SJCRH30 (cell line): ENCODE results near the gene JMY. TPM values are rescaled to one million over a fixed set of nuclear protein-coding genes. Genes with fewer than 3 reads are reported as not detected.
A peak's percentile ranks its signal among the peaks of the same experiment; 100 is the strongest.

Experiments
- DNase-seq, 2 experiments: peaks; one replicate each; pipeline ENCODE4 v3.0.0-alpha.2; 2015 to 2020
- H3K27ac ChIP-seq: fragments of 250-450 bp; sonication (Bioruptor Pico); 2 replicates; pipeline ENCODE4 v1.5.1; 2020; ENCODE audit warnings: mild to moderate bottlenecking, moderate library complexity
- H3K27me3 ChIP-seq: fragments of 250-450 bp; sonication (Bioruptor Pico); 2 replicates; pipeline ENCODE4 v1.5.1; 2020; ENCODE audit warnings: mild to moderate bottlenecking, moderate library complexity
- H3K36me3 ChIP-seq: fragments of 250-450 bp; sonication (Bioruptor Pico); 2 replicates; pipeline ENCODE4 v1.5.1; 2020; ENCODE audit warnings: mild to moderate bottlenecking, moderate library complexity
- H3K4me1 ChIP-seq: fragments of 250-450 bp; sonication (Bioruptor Pico); 2 replicates; pipeline ENCODE4 v1.5.1; 2020; ENCODE audit warnings: mild to moderate bottlenecking, moderate library complexity
- H3K4me3 ChIP-seq: fragments of 250-450 bp; sonication (Bioruptor Pico); 2 replicates; pipeline ENCODE4 v1.5.1; 2020; ENCODE audit warnings: mild to moderate bottlenecking, moderate library complexity
- H3K9me3 ChIP-seq: fragments of 250-450 bp; sonication (Bioruptor Pico); replicated peaks from 2 replicates; pipeline ENCODE4 v1.5.1; 2020; ENCODE audit warnings: mild to moderate bottlenecking, moderate library complexity
- total RNA-seq: library from RNA; depleted of rRNA; stranded (reverse); fragments of >200 nt; shearing (Covaris generic); gene quantifications from 2 replicates; pipeline ENCODE4 v1.2.3, GENCODE V29; 2014

Gene JMY
- total RNA-seq, 1 experiment from 2014 or later: 11.9 TPM

- H3K36me3 ChIP-seq: no peaks in the 10 kb centered on the region
- no peaks in the 10 kb centered on the region for H3K4me1 ChIP-seq
- no peak for DNase-seq
- H3K27ac ChIP-seq: no peak overlapping the region
- H3K27me3 ChIP-seq: no peaks in the 10 kb centered on the region
- H3K4me3 ChIP-seq: no peak overlapping the region
- no peaks in the 10 kb centered on the region for H3K9me3 ChIP-seq
Measured at GRCh38 chr5:79257314-79257713, 21.4 kb downstream of the JMY start.

GRCh38 chr5:79258801-79259200, 22.9 kb downstream of the JMY start:
- Histone ChIP-seq H3K4me3 (no peak overlapping the region), H3K36me3 (no peaks in the 10 kb centered on the region), H3K4me1 (no peaks in the 10 kb centered on the region), H3K27ac (no peak overlapping the region), H3K27me3 (no peaks in the 10 kb centered on the region), H3K9me3 (no peaks in the 10 kb centered on the region)
- no peak for DNase-seq

- Histone ChIP-seq H3K27me3 (no peaks in the 10 kb centered on the region), H3K9me3 (no peaks in the 10 kb centered on the region), H3K4me1 (no peaks in the 10 kb centered on the region), H3K36me3 (no peaks in the 10 kb centered on the region), H3K4me3 (no peak overlapping the region), H3K27ac (no peak overlapping the region)
- no peak for DNase-seq
Measured at GRCh38 chr5:79259383-79259782, 23.5 kb downstream of the JMY start.

- H3K27ac ChIP-seq: no peak overlapping the region
- H3K9me3 ChIP-seq: no peaks in the 10 kb centered on the region
- no peaks in the 10 kb centered on the region for H3K36me3 ChIP-seq
- no peaks in the 10 kb centered on the region for H3K4me1 ChIP-seq
- H3K4me3 ChIP-seq: no peak overlapping the region
- H3K27me3 ChIP-seq: no peaks in the 10 kb centered on the region
- DNase-seq: no peak
Measured at GRCh38 chr5:79259810-79260209, 23.9 kb downstream of the JMY start.

- no peak for DNase-seq
- Histone ChIP-seq H3K9me3 (no peaks in the 10 kb centered on the region), H3K27me3 (no peaks in the 10 kb centered on the region), H3K27ac (no peak overlapping the region), H3K36me3 (no peaks in the 10 kb centered on the region), H3K4me3 (no peak overlapping the region), H3K4me1 (no peaks in the 10 kb centered on the region)
Measured at GRCh38 chr5:79261897-79262296, 26.0 kb downstream of the JMY start.

GRCh38 chr5:79263290-79263689, 27.4 kb downstream of the JMY start:
- H3K27ac ChIP-seq: no peak overlapping the region
- H3K4me3 ChIP-seq: no peak overlapping the region
- no peaks in the 10 kb centered on the region for H3K36me3 ChIP-seq
- H3K9me3 ChIP-seq: no peaks in the 10 kb centered on the region
- no peaks in the 10 kb centered on the region for H3K4me1 ChIP-seq
- no peak for DNase-seq
- no peaks in the 10 kb centered on the region for H3K27me3 ChIP-seq

- H3K9me3 ChIP-seq: no peaks in the 10 kb centered on the region
- H3K36me3 ChIP-seq: no peaks in the 10 kb centered on the region
- H3K27me3 ChIP-seq: no peaks in the 10 kb centered on the region
- no peak overlapping the region for H3K27ac ChIP-seq
- H3K4me3 ChIP-seq: no peak overlapping the region
- no peaks in the 10 kb centered on the region for H3K4me1 ChIP-seq
- DNase-seq: no peak
Measured at GRCh38 chr5:79267180-79267579, 31.2 kb downstream of the JMY start.

- H3K4me1 ChIP-seq: no peaks in the 10 kb centered on the region
- no peaks in the 10 kb centered on the region for H3K27me3 ChIP-seq
- H3K36me3 ChIP-seq: no peaks in the 10 kb centered on the region
- H3K27ac ChIP-seq: no peak overlapping the region
- H3K4me3 ChIP-seq: no peak overlapping the region
- DNase-seq: no peak
- H3K9me3 ChIP-seq: no peaks in the 10 kb centered on the region
Measured at GRCh38 chr5:79269733-79270166, 33.8 kb downstream of the JMY start.

GRCh38 chr5:79273341-79273740, 37.4 kb downstream of the JMY start:
- no peaks in the 10 kb centered on the region for H3K9me3 ChIP-seq
- H3K27me3 ChIP-seq: no peaks in the 10 kb centered on the region
- no peaks in the 10 kb centered on the region for H3K4me1 ChIP-seq
- H3K27ac ChIP-seq: no peak overlapping the region
- H3K4me3 ChIP-seq: no peak overlapping the region
- DNase-seq: no peak
- H3K36me3 ChIP-seq: no peaks in the 10 kb centered on the region

GRCh38 chr5:79284846-79285245, 48.9 kb downstream of the JMY start:
- no peak overlapping the region for H3K27ac ChIP-seq
- DNase-seq: no peak
- no peaks in the 10 kb centered on the region for H3K4me1 ChIP-seq
- peaks cover 5% of the 10 kb centered on the region; the same call in 1 of the 2 replicates for H3K36me3 ChIP-seq
- no peak overlapping the region for H3K4me3 ChIP-seq
- no peaks in the 10 kb centered on the region for H3K27me3 ChIP-seq
- H3K9me3 ChIP-seq: no peaks in the 10 kb centered on the region

- Histone ChIP-seq H3K36me3 (peaks cover 2% of the 10 kb centered on the region; the same call in 1 of the 2 replicates), H3K27me3 (no peaks in the 10 kb centered on the region), H3K4me1 (no peaks in the 10 kb centered on the region), H3K9me3 (no peaks in the 10 kb centered on the region), H3K4me3 (no peak overlapping the region), H3K27ac (no peak overlapping the region)
- DNase-seq: no peak
Measured at GRCh38 chr5:79285285-79285684, 49.4 kb downstream of the JMY start.

GRCh38 chr5:79285833-79286232, 49.9 kb downstream of the JMY start:
- Histone ChIP-seq H3K27ac (no peak overlapping the region), H3K4me1 (no peaks in the 10 kb centered on the region), H3K27me3 (no peaks in the 10 kb centered on the region), H3K4me3 (no peak overlapping the region), H3K36me3 (no peaks in the 10 kb centered on the region; the same call in 1 of the 2 replicates), H3K9me3 (no peaks in the 10 kb centered on the region)
- DNase-seq: no peak

- no peaks in the 10 kb centered on the region for H3K9me3 ChIP-seq
- H3K4me1 ChIP-seq: no peaks in the 10 kb centered on the region
- DNase-seq: no peak
- H3K27ac ChIP-seq: no peak overlapping the region
- H3K27me3 ChIP-seq: no peaks in the 10 kb centered on the region
- no peak overlapping the region for H3K4me3 ChIP-seq
- H3K36me3 ChIP-seq: no peaks in the 10 kb centered on the region
Measured at GRCh38 chr5:79287380-79287779, 51.4 kb downstream of the JMY start.

- Histone ChIP-seq H3K27ac (no peak overlapping the region), H3K4me3 (no peak overlapping the region), H3K27me3 (no peaks in the 10 kb centered on the region), H3K9me3 (no peaks in the 10 kb centered on the region), H3K36me3 (no peaks in the 10 kb centered on the region), H3K4me1 (no peaks in the 10 kb centered on the region)
- no peak for DNase-seq
Measured at GRCh38 chr5:79287907-79288306, 52.0 kb downstream of the JMY start.

- H3K27ac ChIP-seq: no peak overlapping the region
- H3K27me3 ChIP-seq: no peaks in the 10 kb centered on the region
- no peak overlapping the region for H3K4me3 ChIP-seq
- no peaks in the 10 kb centered on the region for H3K4me1 ChIP-seq
- 0 out of 2 replicates have a peak, but pooled peaks cover 2% of the 10 kb centered on the region for H3K36me3 ChIP-seq
- H3K9me3 ChIP-seq: no peaks in the 10 kb centered on the region
- no peak for DNase-seq
Measured at GRCh38 chr5:79295029-79295428, 59.1 kb downstream of the JMY start.

GRCh38 chr5:79297661-79298060, 61.7 kb downstream of the JMY start:
- Histone ChIP-seq H3K36me3 (peaks cover 12% of the 10 kb centered on the region), H3K9me3 (no peaks in the 10 kb centered on the region), H3K4me1 (no peaks in the 10 kb centered on the region), H3K27ac (no peak overlapping the region), H3K4me3 (no peak overlapping the region), H3K27me3 (no peaks in the 10 kb centered on the region)
- peak in 1 of 2 experiments; percentile 3 for DNase-seq
